Fibroblast of pulmonary artery (primary cell): ENCODE data around the gene SLCO3A1.

Experiments
- DNase-seq: peaks from one replicate; pipeline ENCODE4 v3.0.0-alpha.2; 2010; ENCODE audit warnings: low read depth
- H3K4me3 ChIP-seq: replicated peaks from 2 replicates; pipeline ENCODE4 v1.5.1; 2011; ENCODE audit warnings: low read depth, mild to moderate bottlenecking, control low read depth, low read length, moderate library complexity
- TF ChIP-seq, protein P1 (sequence below): IDR thresholded peaks from 2 replicates; pipeline ENCODE4 v1.5.1; 2011; ENCODE audit warnings: mild to moderate bottlenecking, control low read depth, low read length, inconsistent platforms; ENCODE audit errors: missing control alignments

Gene SLCO3A1

DNA sequence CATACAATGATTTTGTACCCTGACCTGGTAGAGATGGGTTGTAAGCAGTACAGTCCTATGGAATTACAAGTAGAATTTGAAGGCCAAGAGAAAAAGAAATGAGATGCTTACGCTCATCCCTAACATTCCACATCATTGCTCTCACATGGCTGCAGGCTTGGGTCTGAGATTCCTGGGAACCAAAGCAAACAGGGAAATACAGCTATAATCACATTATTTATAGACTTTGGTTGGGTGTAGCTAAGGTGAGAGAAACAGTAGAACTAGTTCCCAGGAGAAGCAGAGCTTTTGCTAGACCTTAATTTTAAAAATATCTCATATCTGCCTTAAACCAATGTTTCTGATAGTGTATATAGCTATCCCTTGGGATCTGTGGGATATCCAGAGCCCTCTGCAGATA lies 51.4 kb downstream of the SLCO3A1 start:
- TF ChIP-seq, protein P1, sequence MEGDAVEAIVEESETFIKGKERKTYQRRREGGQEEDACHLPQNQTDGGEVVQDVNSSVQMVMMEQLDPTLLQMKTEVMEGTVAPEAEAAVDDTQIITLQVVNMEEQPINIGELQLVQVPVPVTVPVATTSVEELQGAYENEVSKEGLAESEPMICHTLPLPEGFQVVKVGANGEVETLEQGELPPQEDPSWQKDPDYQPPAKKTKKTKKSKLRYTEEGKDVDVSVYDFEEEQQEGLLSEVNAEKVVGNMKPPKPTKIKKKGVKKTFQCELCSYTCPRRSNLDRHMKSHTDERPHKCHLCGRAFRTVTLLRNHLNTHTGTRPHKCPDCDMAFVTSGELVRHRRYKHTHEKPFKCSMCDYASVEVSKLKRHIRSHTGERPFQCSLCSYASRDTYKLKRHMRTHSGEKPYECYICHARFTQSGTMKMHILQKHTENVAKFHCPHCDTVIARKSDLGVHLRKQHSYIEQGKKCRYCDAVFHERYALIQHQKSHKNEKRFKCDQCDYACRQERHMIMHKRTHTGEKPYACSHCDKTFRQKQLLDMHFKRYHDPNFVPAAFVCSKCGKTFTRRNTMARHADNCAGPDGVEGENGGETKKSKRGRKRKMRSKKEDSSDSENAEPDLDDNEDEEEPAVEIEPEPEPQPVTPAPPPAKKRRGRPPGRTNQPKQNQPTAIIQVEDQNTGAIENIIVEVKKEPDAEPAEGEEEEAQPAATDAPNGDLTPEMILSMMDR = no peak
- H3K4me3 ChIP-seq = no peak overlapping the region
- DNase-seq = no peak

DNA sequence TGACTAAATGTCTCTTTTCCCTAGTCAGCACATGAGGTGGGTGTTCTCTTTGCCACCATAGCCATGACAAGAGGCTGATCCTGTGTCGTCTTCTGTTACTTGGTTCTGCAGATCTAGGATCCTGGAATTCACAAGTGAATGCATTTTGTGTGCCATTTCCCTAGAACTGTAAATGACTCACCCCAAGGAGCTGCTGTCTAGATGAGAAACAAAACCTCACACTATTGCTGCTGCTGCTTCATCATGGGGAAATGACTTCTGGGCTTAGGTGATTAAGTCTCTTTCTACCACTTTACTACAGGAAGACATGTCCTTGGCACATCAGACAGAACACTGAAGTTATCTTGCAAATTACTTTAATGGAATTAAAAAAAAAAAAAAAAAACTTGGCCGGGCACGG lies 54.9 kb downstream of the SLCO3A1 start:
- TF ChIP-seq, protein P1 = no peak
- no peak overlapping the region for H3K4me3 ChIP-seq
- DNase-seq = peak; percentile 45

DNA sequence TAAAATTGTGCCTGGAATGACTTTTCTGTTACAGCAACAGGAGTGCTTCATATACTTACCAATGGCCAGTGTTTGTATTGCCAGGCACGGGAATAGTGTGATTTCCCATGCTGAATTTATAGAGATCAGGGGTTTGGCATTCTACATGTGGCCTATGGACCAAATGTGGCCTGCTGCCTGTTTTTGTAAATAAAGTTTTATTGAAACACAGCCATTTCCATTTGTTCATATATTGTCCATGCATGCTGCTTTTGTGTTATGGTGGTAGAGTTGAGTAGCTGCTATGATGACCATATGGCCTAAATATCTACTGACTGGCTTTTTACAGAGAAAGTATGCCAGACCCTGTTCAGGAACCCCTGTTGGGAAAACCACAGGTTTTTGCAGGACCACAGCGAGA lies 55.6 kb downstream of the SLCO3A1 start:
- DNase-seq = no peak
- TF ChIP-seq, protein P1 = no peak
- H3K4me3 ChIP-seq = no peak overlapping the region

DNA sequence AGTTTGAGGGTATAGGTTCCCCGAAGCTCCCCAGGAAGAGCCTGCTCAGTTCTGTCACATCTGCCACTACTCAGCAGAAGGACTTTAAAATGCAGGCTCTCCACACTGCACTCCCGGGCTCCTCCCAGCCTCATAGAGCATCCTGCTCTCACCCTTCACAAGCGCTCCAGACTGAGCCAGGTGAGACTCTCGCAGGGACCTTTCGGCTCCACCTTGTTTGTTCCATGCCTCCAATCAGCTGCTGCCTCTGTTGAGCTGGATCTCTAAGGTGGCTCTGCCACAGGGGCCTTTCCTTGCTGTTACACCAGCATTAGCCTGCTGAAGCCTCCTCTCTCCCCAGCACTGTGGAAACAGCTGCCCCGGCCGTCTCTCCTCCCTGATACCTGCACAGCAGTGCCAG lies 56.1 kb downstream of the SLCO3A1 start:
- TF ChIP-seq, protein P1 = no peak
- no peak for DNase-seq

DNA sequence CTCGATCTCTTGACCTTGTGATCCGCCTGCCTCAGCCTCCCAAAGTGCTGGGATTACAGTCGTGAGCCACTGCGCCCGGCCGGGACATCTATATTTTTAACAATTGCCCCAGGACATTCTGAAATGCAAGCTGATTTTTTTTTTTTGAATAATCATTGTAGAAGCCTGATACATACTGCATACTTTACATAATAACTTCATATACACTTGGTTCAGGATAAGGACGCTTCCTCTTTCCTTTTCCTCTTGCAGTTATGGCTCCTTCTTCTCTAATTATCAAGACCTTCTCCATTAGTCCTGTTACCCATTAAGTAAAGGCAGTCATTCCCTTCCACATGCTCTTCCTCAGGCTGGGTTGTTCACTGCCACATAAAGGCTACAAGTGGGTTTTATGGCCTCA lies 58.3 kb downstream of the SLCO3A1 start:
- H3K4me3 ChIP-seq = no peak overlapping the region
- DNase-seq = no peak
- TF ChIP-seq, protein P1 = no peak

More for the DNA sequence above, 56.1 kb downstream of the SLCO3A1 start:
- H3K4me3 ChIP-seq = no peak overlapping the region

DNA sequence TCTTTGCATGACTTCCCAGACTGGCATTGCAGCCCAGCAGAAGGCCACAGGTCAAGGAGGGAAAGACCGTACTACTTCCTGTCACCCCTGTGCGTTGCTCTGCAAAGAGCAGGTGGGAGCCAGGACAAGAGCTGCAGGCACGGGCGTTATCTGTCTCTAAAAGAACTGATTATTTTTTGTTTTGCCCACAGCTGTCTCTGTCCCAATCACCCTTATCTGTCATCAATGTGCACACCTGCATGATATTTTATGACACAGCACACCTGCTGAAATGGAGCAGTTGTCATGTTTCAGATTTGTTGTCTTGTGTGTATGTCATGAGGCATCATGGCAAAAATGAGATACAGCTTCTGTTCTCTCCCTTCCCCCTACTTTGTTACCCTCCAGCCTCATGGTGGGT lies 58.8 kb downstream of the SLCO3A1 start:
- TF ChIP-seq, protein P1 = no peak
- no peak overlapping the region for H3K4me3 ChIP-seq
- no peak for DNase-seq

DNA sequence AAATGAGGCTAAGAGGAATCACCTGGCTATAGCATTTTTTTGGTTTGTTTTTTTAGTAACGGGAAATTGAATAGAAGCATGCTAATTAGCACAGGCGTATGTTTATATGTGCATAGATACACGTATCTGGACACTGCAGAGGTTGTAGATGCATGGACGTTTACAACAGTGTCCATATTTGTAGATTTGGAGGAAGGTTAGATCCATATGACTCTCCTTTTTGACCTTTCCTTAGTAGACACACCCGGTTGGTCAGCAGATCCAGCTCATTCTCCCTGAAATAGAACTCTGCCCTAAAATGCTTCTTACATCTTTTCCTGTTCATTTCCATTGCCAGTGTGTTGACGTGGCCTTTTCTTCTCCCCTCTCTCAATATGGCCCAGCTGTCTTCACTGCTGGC lies 60.1 kb downstream of the SLCO3A1 start:
- TF ChIP-seq, protein P1 = no peak
- no peak overlapping the region for H3K4me3 ChIP-seq
- DNase-seq = no peak
